Uterus (tissue), 4 donors: ENCODE data around the gene TMEM181. TPM values are rescaled to one million over a fixed set of nuclear protein-coding genes. Genes with fewer than 3 reads are reported as not detected.

ENCODE experiments used
- DNase-seq, 2 donors: peaks; one replicate each; pipeline ENCODE4 v3.0.0-alpha.2; 2019 to 2020
- H3K27ac ChIP-seq, 2 donors: fragments of 200-600 bp; sonication (generic); 1 replicate in 1 of 2; 2 replicates in 1 of 2; pipeline ENCODE4 v1.5.1; 2016 to 2018
- H3K27me3 ChIP-seq, 2 donors: fragments of 200-600 bp; sonication (generic); one replicate each; pipeline ENCODE4 v1.5.1; 2018 to 2019; ENCODE audit warnings: control low read depth in 1 of 2
- H3K36me3 ChIP-seq, 2 donors: fragments of 200-600 bp; sonication (generic); one replicate each; pipeline ENCODE4 v1.5.1; 2019; ENCODE audit warnings: control low read depth in 1 of 2
- H3K4me1 ChIP-seq, 2 donors: fragments of 200-600 bp; sonication (generic); one replicate each; pipeline ENCODE4 v1.5.1; 2018 to 2019; ENCODE audit warnings: control low read depth in 1 of 2
- H3K4me3 ChIP-seq, 2 donors: fragments of 200-600 bp; sonication (generic); 1 replicate in 1 of 2; 2 replicates in 1 of 2; pipeline ENCODE4 v1.5.1; 2018 to 2019; ENCODE audit warnings: mild to moderate bottlenecking in 1 of 2
- H3K9me3 ChIP-seq, 2 donors: fragments of 200-600 bp; sonication (generic); one replicate each; pipeline ENCODE4 v1.5.1; 2019; ENCODE audit warnings: control low read depth in 1 of 2
- POLR2A ChIP-seq, 2 donors: fragments of 450-650 bp; IDR thresholded peaks; one replicate each; pipeline ENCODE4 v1.6.1; 2016; ENCODE audit warnings: antibody characterized with exemption in 2 of 2, mild to moderate bottlenecking in 1 of 2, moderate library complexity in 1 of 2
- intact Hi-C: fragments of 100-400 bp; cut with DNase I; formaldehyde crosslinking; loops from one replicate; pipeline ENCODE4 v1.15.1; 2023; ENCODE audit warnings: low total_unique reads
- total RNA-seq, 4 donors: library from RNA; depleted of rRNA in 3 of 4; stranded (reverse); fragments of >200 nt in 3 of 4; gene quantifications; one replicate each; pipeline versions ENCODE4 v1.1.0 to v1.2.4, GENCODE V29; 2014 to 2023
- TF ChIP-seq, protein P1 (sequence below), 4 experiments: fragments of 200-600 bp in 2 of 4; fragments of 450-650 bp in 2 of 4; sonication (generic) in 2 of 4; IDR thresholded peaks; one replicate each; pipeline ENCODE4 v1.5.1; 2016 to 2019; ENCODE audit warnings: antibody characterized with exemption in 4 of 4, mild to moderate bottlenecking in 2 of 4, moderate library complexity in 1 of 4
- donor health status: DM: yes; HTN: yes; CAD: no.

TMEM181 gene
- total RNA-seq, 4 donors from 2014 or later, result 17.6 to 36.6 (median 28.8) TPM

DNA sequence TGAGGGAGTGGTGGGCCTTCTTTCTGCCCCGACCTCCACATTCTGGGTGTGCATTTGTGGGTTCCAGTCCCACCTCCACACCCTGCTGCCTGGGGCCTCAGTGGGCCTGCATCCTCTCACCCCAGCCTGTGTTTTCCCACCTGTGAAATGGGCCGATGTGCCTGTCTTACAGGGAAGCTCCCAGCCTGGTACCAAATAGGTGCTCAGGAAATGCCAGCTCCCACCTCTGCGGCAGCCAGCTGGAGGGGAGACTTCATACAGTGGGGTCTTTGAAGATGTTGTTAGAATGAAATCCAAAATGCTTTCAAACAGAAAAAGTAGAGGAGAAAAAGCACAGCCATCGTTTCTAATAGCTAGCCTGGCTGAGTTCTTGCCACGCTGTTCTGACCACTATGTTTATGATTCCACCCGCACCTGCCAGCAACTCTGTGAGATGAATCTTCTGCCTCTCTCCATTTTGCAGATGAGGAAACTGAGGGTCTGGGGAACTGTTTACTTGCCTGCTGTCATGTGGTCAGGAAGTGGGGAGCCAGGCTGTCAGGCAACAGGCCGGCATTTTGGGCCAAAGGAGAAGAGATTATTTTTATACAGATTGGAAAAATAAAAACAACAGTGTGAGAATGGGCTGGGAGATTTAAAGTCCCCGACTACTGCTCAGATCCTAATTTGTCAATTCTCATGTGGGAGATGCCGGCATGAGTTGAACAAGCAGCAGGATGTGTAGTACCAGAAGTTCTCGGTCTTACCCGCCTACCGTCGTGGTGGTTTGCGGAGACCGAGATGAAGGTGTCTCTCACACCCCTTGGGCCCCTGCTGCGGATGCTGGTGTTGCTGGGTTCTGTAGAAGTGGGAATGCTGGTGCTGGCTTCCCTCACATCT, 4.6 kb downstream of the TMEM181 start:
- Histone ChIP-seq H3K27ac (no peak overlapping the region), H3K9me3 (no peaks in the 10 kb centered on the region), H3K27me3 (no peaks in the 10 kb centered on the region), H3K36me3 (no peaks in the 10 kb centered on the region), H3K4me1 (peaks cover 0 to 7% of the 10 kb centered on the region in 2 donors), H3K4me3 (no peak overlapping the region)
- no peak for DNase-seq
- intact Hi-C loops, result no loop called here
- TF ChIP-seq, protein P1, sequence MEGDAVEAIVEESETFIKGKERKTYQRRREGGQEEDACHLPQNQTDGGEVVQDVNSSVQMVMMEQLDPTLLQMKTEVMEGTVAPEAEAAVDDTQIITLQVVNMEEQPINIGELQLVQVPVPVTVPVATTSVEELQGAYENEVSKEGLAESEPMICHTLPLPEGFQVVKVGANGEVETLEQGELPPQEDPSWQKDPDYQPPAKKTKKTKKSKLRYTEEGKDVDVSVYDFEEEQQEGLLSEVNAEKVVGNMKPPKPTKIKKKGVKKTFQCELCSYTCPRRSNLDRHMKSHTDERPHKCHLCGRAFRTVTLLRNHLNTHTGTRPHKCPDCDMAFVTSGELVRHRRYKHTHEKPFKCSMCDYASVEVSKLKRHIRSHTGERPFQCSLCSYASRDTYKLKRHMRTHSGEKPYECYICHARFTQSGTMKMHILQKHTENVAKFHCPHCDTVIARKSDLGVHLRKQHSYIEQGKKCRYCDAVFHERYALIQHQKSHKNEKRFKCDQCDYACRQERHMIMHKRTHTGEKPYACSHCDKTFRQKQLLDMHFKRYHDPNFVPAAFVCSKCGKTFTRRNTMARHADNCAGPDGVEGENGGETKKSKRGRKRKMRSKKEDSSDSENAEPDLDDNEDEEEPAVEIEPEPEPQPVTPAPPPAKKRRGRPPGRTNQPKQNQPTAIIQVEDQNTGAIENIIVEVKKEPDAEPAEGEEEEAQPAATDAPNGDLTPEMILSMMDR (IDR thresholded peaks at IDR 0.05), result no peak
- no peak for TF ChIP-seq POLR2A (IDR thresholded peaks at IDR 0.05)

DNA sequence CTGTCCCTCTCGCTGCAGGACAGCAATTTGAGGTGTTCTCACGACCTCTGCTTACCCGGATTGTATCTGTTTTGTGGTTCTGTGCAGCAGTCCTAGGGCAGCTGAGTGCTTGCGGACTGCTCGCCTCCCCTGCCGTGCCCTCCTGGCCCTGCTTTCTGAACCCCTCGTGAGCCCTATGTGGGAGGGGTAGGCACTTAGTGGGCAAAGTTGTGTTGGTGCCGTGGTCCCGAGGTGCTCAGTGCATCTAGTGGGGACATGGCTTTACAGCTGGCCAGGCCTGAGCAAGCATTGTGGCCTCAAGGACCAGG, 5.2 kb downstream of the TMEM181 start:
- no peaks in the 10 kb centered on the region for H3K9me3 ChIP-seq
- H3K36me3 ChIP-seq, result no peaks in the 10 kb centered on the region
- intact Hi-C loops, result no loop called here
- TF ChIP-seq, protein P1 (IDR thresholded peaks at IDR 0.05), result no peak
- TF ChIP-seq POLR2A (IDR thresholded peaks at IDR 0.05), result no peak
- no peak overlapping the region for H3K4me3 ChIP-seq
- peaks cover 0 to 7% of the 10 kb centered on the region in 2 donors for H3K4me1 ChIP-seq
- H3K27me3 ChIP-seq, result no peaks in the 10 kb centered on the region
- no peak for DNase-seq
- no peak overlapping the region for H3K27ac ChIP-seq

DNA sequence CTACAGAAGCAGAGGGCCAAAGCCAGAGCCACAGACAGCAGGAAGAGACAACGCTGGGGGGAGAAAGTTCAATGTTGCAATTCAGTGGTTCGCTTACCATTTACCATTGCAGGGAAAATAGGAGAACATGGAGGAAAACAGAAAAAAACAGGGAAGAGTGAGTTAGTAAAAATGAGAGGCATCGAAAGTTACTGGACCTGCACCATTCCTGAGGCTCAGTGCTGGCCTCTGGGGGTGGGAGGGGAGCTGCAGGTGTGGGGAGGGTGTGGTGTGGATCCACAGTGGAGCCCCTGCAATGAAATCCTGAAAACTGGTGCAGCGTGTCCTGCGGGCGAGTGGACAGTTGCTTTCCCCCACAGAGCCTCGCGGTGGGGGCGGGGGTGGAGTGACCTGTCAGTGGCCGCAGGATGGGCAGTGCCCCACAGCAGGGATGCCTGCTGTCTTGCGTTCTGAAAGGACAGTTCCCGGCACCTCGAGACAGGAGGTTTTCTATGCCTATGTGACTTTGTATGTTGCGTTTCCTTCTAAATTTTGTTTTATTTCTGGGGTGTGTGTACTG, 5.7 kb downstream of the TMEM181 start:
- no peak for DNase-seq
- H3K4me3 ChIP-seq, result no peak overlapping the region
- no peaks in the 10 kb centered on the region for H3K36me3 ChIP-seq
- intact Hi-C loops, result no loop called here
- no peaks in the 10 kb centered on the region for H3K9me3 ChIP-seq
- peaks cover 0 to 7% of the 10 kb centered on the region in 2 donors for H3K4me1 ChIP-seq
- TF ChIP-seq, protein P1 (IDR thresholded peaks at IDR 0.05), result no peak
- no peak for TF ChIP-seq POLR2A (IDR thresholded peaks at IDR 0.05)
- no peaks in the 10 kb centered on the region for H3K27me3 ChIP-seq
- H3K27ac ChIP-seq, result no peak overlapping the region

DNA sequence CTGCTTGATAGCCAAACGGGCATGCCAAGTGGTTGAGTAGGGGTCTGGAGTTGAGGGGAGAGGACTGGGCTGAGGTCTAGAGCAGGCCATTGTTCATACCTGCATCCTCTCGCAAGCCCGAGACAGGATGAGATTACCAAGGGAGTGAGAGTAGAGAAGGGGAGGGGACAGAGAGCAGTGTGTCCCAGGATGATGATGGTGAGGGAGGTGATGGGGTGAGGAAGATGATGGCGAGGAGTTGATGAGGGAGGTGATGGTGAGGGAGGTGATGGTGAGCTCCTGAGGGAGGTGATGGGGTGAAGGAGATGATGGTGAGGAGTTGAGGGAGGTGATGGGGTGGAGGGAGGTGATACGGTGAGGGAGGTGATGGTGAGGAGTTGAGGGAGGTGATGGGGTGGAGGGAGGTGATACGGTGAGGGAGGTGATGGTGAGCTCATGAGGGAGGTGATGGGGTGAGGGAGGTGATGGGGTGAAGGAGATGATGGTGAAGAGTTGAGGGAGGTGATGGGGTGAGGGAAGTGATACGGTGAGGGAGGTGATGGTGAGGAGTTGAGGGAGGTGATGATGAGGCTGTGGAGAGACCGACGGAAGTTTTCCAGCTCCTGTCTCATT, 6.4 kb downstream of the TMEM181 start:
- intact Hi-C loops, result no loop called here

More for the DNA sequence above, 6.4 kb downstream of the TMEM181 start:
- Histone ChIP-seq H3K27me3 (no peaks in the 10 kb centered on the region), H3K9me3 (no peaks in the 10 kb centered on the region), H3K4me1 (peaks cover 0 to 4% of the 10 kb centered on the region in 2 donors), H3K36me3 (no peaks in the 10 kb centered on the region), H3K27ac (no peak overlapping the region), H3K4me3 (no peak overlapping the region)
- no peak for TF ChIP-seq POLR2A (IDR thresholded peaks at IDR 0.05)
- TF ChIP-seq, protein P1 (IDR thresholded peaks at IDR 0.05), result no peak
- no peak for DNase-seq
